Measurements from ENCODE around the gene TMEM86A. TPM values are rescaled to one million over a fixed set of nuclear protein-coding genes. Genes with fewer than 3 reads are reported as not detected.

Gene TMEM86A, protein sequence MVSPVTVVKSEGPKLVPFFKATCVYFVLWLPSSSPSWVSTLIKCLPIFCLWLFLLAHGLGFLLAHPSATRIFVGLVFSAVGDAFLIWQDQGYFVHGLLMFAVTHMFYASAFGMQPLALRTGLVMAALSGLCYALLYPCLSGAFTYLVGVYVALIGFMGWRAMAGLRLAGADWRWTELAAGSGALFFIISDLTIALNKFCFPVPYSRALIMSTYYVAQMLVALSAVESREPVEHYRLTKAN
- 0.57 and 0.83 TPM in 2 replicates for total RNA-seq

GRCh38 chr11:18698341-18699268, at the start of gene TMEM86A:
Gene TMEM86A (plus strand): TSS chr11:18698779. CDS start chr11:18698887, 108 bp downstream.

GRCh38 chr11:18726040-18726439, 27.5 kb downstream of the TMEM86A start, which contains the start of gene IGSF22:
Gene IGSF22 (minus strand): TSS chr11:18726188. CDS start chr11:18724236, 1,952 bp downstream.

Other genes with a start within 250 kb of the TMEM86A start
- not detected in 2 replicates for gene LDHAL6A, start 242.9 kb upstream of the TMEM86A start, total RNA-seq
- gene TSG101, start 171.8 kb upstream of the TMEM86A start, total RNA-seq, result 50.2 and 52.0 TPM in 2 replicates
- gene UEVLD, start 110.0 kb upstream of the TMEM86A start, total RNA-seq, result 21.1 and 21.6 TPM in 2 replicates
- gene MISFA, start 99.0 kb upstream of the TMEM86A start, total RNA-seq, result 0.18 and 0.71 TPM in 2 replicates
- 14.0 and 14.2 TPM in 2 replicates for gene SPTY2D1, start 64.4 kb upstream of the TMEM86A start, total RNA-seq
- gene IGSF22, start 27.4 kb downstream of the TMEM86A start, total RNA-seq, result under 0.01 TPM in 1 of 2 replicates, not detected in the other
- under 0.01 TPM in 1 of 2 replicates, not detected in the other for gene PTPN5, start 93.0 kb downstream of the TMEM86A start, total RNA-seq
- gene MRGPRX1, start 240.6 kb downstream of the TMEM86A start, total RNA-seq, result not detected in 2 replicates

Data from smooth muscle cell of bladder (primary cell).